Common myeloid progenitor, CD34-positive (primary cell): ENCODE data around the gene SLC47A2.

Experiments
- CTCF ChIA-PET: fragments of 350-600 bp; sonication (Branson Sonifier 250); formaldehyde crosslinking; loops from one replicate; lab custom pipeline; 2021; ENCODE audit warnings: antibody characterized with exemption; lab: Charles Lee
- POLR2A ChIA-PET: fragments of 350-600 bp; sonication (Branson Sonifier 250); formaldehyde crosslinking; loops from one replicate; lab custom pipeline; 2021; ENCODE audit warnings: antibody characterized with exemption; lab: Charles Lee
- DNase-seq, 3 donors: peaks; one replicate each; pipeline versions ENCODE4 v3.0.0 to v3.0.0-alpha.2; 2013
- H3K27ac ChIP-seq, 2 experiments: 1 replicate in 1 of 2; 2 replicates in 1 of 2; pipeline ENCODE4 v1.7.0; 2013; ENCODE audit warnings: inconsistent platforms in 2 of 2, low read length in 2 of 2, mild to moderate bottlenecking in 2 of 2, low read depth in 1 of 2, moderate library complexity in 1 of 2; ENCODE audit not compliant: severe bottlenecking in 2 of 2, insufficient read depth in 1 of 2, poor library complexity in 1 of 2
- H3K27me3 ChIP-seq, 5 experiments: replicated peaks in 2 of 5; 1 replicate in 3 of 5; 2 replicates in 2 of 5; pipeline versions ENCODE4 v1.6.1 to v1.7.0; 2013; ENCODE audit warnings: low read length in 4 of 5, mild to moderate bottlenecking in 2 of 5, moderate library complexity in 2 of 5, inconsistent platforms in 1 of 5; ENCODE audit not compliant: insufficient read depth in 5 of 5, control insufficient read depth in 4 of 5
- H3K36me3 ChIP-seq, 4 experiments: 1 replicate in 2 of 4; 2 replicates in 2 of 4; pipeline versions ENCODE4 v1.6.1 to v1.7.0; 2013; ENCODE audit warnings: low read length in 3 of 4, control low read depth in 1 of 4, mild to moderate bottlenecking in 1 of 4; ENCODE audit not compliant: control insufficient read depth in 4 of 4, insufficient read depth in 4 of 4
- H3K4me1 ChIP-seq, 4 experiments: 1 replicate in 3 of 4; 2 replicates in 1 of 4; pipeline versions ENCODE4 v1.6.1 to v1.7.1; 2013; ENCODE audit warnings: low read length in 3 of 4, mild to moderate bottlenecking in 3 of 4, control low read depth in 1 of 4, inconsistent platforms in 1 of 4, moderate library complexity in 1 of 4; ENCODE audit not compliant: control insufficient read depth in 4 of 4, insufficient read depth in 4 of 4; ENCODE audit errors: control extremely low read depth in 1 of 4
- H3K4me3 ChIP-seq, 7 experiments: 1 replicate in 4 of 7; 2 replicates in 3 of 7; pipeline versions ENCODE4 v1.5.1 to v1.7.0; 2013; ENCODE audit warnings: mild to moderate bottlenecking in 7 of 7, low read length in 6 of 7, moderate library complexity in 6 of 7, inconsistent platforms in 2 of 7, low read depth in 2 of 7, control low read depth in 1 of 7; ENCODE audit not compliant: insufficient read depth in 4 of 7, control insufficient read depth in 1 of 7; ENCODE audit errors: extremely low read depth in 1 of 7
- H3K9me3 ChIP-seq, 5 experiments: 1 replicate in 4 of 5; 2 replicates in 1 of 5; pipeline versions ENCODE4 v1.6.1 to v1.7.1; 2013; ENCODE audit warnings: low read length in 4 of 5, mild to moderate bottlenecking in 2 of 5, inconsistent platforms in 1 of 5, low read depth in 1 of 5, moderate library complexity in 1 of 5; ENCODE audit not compliant: control insufficient read depth in 4 of 5, insufficient read depth in 2 of 5; ENCODE audit errors: control extremely low read depth in 1 of 5
- WGBS: methylation state at CpG from one replicate; pipeline ENCODE4 v1.1.5; 2013; ENCODE audit not compliant: insufficient coverage; 5-methylcytosine and 5-hydroxymethylcytosine counted together

SLC47A2 gene

GRCh38 chr17:19753051-19753509 lies 36.7 kb upstream of the SLC47A2 start:
- CTCF ChIA-PET, result interaction anchor here (0.6 to 3.6 kb wide), 3 partner anchors 8 to 12 kb away, joined by 3 to 39 read pairs (median 3); no protein-coding TSS in a partner anchor
- Histone ChIP-seq H3K27ac (no peak overlapping the region), H3K27me3 (peaks cover 0 to under 1% (median 0%) of the 10 kb centered on the region in 5 experiments), H3K9me3 (no peaks in the 10 kb centered on the region), H3K4me1 (peaks cover 0 to 16% (median 12%) of the 10 kb centered on the region in 4 experiments), H3K4me3 (peak overlapping the region in 2 of 7 experiments; percentile 32 to 42), H3K36me3 (no peaks in the 10 kb centered on the region)
- POLR2A ChIA-PET, result no interaction called here
- WGBS, result 17% methylated on average over 11 of the region's 12 CpGs
- peak; percentile 72 to 92 (median 89) for DNase-seq

GRCh38 chr17:19752216-19753050 lies 36.0 kb upstream of the SLC47A2 start:
- H3K36me3 ChIP-seq, result no peaks in the 10 kb centered on the region
- DNase-seq, result no peak
- peaks cover 0 to 16% (median 12%) of the 10 kb centered on the region in 4 experiments for H3K4me1 ChIP-seq
- POLR2A ChIA-PET, result no interaction called here
- H3K27ac ChIP-seq, result no peak overlapping the region
- 88% methylated on average over 15 of the region's 15 CpGs for WGBS
- CTCF ChIA-PET, result interaction anchor here (0.9 to 3.6 kb wide), 3 partner anchors 9 to 13 kb away, joined by 3 to 39 read pairs (median 3); no protein-coding TSS in a partner anchor
- peaks cover 0 to 2% (median 0%) of the 10 kb centered on the region in 5 experiments for H3K27me3 ChIP-seq
- H3K9me3 ChIP-seq, result no peaks in the 10 kb centered on the region
- H3K4me3 ChIP-seq, result peak overlapping the region in 2 of 7 experiments; percentile 32 to 42

GRCh38 chr17:19750835-19751234 lies 34.5 kb upstream of the SLC47A2 start:
- H3K27me3 ChIP-seq, result peaks cover 0 to 2% (median 0%) of the 10 kb centered on the region in 5 experiments
- no peak overlapping the region for H3K27ac ChIP-seq
- H3K9me3 ChIP-seq, result no peaks in the 10 kb centered on the region
- DNase-seq, result no peak
- ChIA-PET POLR2A (no interaction called here), CTCF (interaction anchor here (1.2 kb wide), 2 partner anchors 11 to 12 kb away, joined by 3 read pairs; no protein-coding TSS in a partner anchor)
- no peaks in the 10 kb centered on the region for H3K36me3 ChIP-seq
- no peak overlapping the region for H3K4me3 ChIP-seq
- peaks cover 0 to 16% (median 12%) of the 10 kb centered on the region in 4 experiments for H3K4me1 ChIP-seq
- WGBS, result 97% methylated on average over 3 of the region's 3 CpGs

GRCh38 chr17:19750020-19750572 lies 33.7 kb upstream of the SLC47A2 start:
- 93% methylated on average over 8 of the region's 9 CpGs for WGBS
- peaks cover 0 to 2% (median 0%) of the 10 kb centered on the region in 5 experiments for H3K27me3 ChIP-seq
- CTCF ChIA-PET, result interaction anchor here (1.2 kb wide), 1 partner anchor 13 kb away, joined by 3 read pairs; no protein-coding TSS in a partner anchor
- no peaks in the 10 kb centered on the region for H3K9me3 ChIP-seq
- POLR2A ChIA-PET, result no interaction called here
- no peak overlapping the region for H3K27ac ChIP-seq
- no peaks in the 10 kb centered on the region for H3K36me3 ChIP-seq
- no peak for DNase-seq
- H3K4me1 ChIP-seq, result peaks cover 0 to 18% (median 13%) of the 10 kb centered on the region in 4 experiments
- no peak overlapping the region for H3K4me3 ChIP-seq

GRCh38 chr17:19748807-19749193 lies 32.4 kb upstream of the SLC47A2 start:
- H3K4me1 ChIP-seq, result peaks cover 0 to 23% (median 18%) of the 10 kb centered on the region in 4 experiments

GRCh38 chr17:19747829-19748806 lies 31.7 kb upstream of the SLC47A2 start, which contains the start of gene ALDH3A1:
Gene ALDH3A1, minus strand, starts transcription at chr17:19748298. Its CDS starts 3,169 bp downstream, at chr17:19745129.
- 82% methylated on average over 24 of the region's 25 CpGs for WGBS
- no peak for DNase-seq
- Histone ChIP-seq H3K27me3 (peaks cover 0 to 2% (median 0%) of the 10 kb centered on the region in 5 experiments), H3K9me3 (no peaks in the 10 kb centered on the region), H3K4me1 (peaks cover 0 to 16% (median 14%) of the 10 kb centered on the region in 4 experiments), H3K36me3 (no peaks in the 10 kb centered on the region), H3K4me3 (no peak within 1 kb of the TSS), H3K27ac (no peak within 1 kb of the TSS)
- ChIA-PET CTCF (interaction anchor here (5.3 kb wide), 1 partner anchor 14 kb away, joined by 44 read pairs; no protein-coding TSS in a partner anchor), POLR2A (no interaction called here)

More at GRCh38 chr17:19748807-19749193, 32.4 kb upstream of the SLC47A2 start:
- Histone ChIP-seq H3K36me3 (no peaks in the 10 kb centered on the region), H3K4me3 (no peak overlapping the region), H3K9me3 (no peaks in the 10 kb centered on the region), H3K27me3 (peaks cover 0 to 2% (median 0%) of the 10 kb centered on the region in 5 experiments), H3K27ac (no peak overlapping the region)
- ChIA-PET CTCF (interaction anchor here (5.3 kb wide), 1 partner anchor 14 kb away, joined by 44 read pairs; no protein-coding TSS in a partner anchor), POLR2A (no interaction called here)
- DNase-seq, result no peak
- 92% methylated on average over 13 of the region's 13 CpGs for WGBS
